OCI-LY7 (cell line): ENCODE results near the gene TEX44.

Experiments used
- EZH2phosphoT487 ChIP-seq: fragments of 200-600 bp; sonication (generic); IDR thresholded peaks from 2 replicates; pipeline ENCODE4 v1.6.1; 2018; ENCODE audit warnings: low read depth, borderline replicate concordance, mild to moderate bottlenecking, mixed run types, antibody characterized with exemption, low read length, moderate library complexity, mixed read lengths
- TF ChIP-seq, protein P1 (sequence below): fragments of 200-600 bp; sonication (generic); conservative IDR thresholded peaks from 2 replicates; pipeline ENCODE4 v1.5.1; 2014; ENCODE audit warnings: mild to moderate bottlenecking, antibody characterized with exemption, low read length, moderate library complexity, mixed read lengths

- TF ChIP-seq, protein P1, sequence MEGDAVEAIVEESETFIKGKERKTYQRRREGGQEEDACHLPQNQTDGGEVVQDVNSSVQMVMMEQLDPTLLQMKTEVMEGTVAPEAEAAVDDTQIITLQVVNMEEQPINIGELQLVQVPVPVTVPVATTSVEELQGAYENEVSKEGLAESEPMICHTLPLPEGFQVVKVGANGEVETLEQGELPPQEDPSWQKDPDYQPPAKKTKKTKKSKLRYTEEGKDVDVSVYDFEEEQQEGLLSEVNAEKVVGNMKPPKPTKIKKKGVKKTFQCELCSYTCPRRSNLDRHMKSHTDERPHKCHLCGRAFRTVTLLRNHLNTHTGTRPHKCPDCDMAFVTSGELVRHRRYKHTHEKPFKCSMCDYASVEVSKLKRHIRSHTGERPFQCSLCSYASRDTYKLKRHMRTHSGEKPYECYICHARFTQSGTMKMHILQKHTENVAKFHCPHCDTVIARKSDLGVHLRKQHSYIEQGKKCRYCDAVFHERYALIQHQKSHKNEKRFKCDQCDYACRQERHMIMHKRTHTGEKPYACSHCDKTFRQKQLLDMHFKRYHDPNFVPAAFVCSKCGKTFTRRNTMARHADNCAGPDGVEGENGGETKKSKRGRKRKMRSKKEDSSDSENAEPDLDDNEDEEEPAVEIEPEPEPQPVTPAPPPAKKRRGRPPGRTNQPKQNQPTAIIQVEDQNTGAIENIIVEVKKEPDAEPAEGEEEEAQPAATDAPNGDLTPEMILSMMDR: peak; percentile 45; the same call in 1 of the 2 replicates
- no peak for TF ChIP-seq EZH2phosphoT487
Measured at GRCh38 chr2:231613663-231614558, 21.2 kb downstream of the TEX44 start.
